Spleen (tissue), 7 donors: ENCODE results near the gene SYNJ1.

Experiments used
- CTCF ChIP-seq, 11 experiments: fragments of 200-600 bp in 7 of 11; fragments of 450-650 bp in 4 of 11; sonication (generic) in 4 of 11; IDR thresholded peaks in 8 of 11; conservative IDR thresholded peaks in 3 of 11; 1 replicate in 7 of 11; 2 replicates in 4 of 11; pipeline versions ENCODE4 v1.4.0 to v1.8.0; 2016 to 2021; ENCODE audit warnings: antibody characterized with exemption in 11 of 11, inconsistent platforms in 4 of 11, mild to moderate bottlenecking in 1 of 11
- POLR2A ChIP-seq, 3 donors: fragments of 450-650 bp; IDR thresholded peaks; one replicate each; pipeline ENCODE4 v1.5.1; 2017; ENCODE audit warnings: antibody characterized with exemption in 3 of 3, mild to moderate bottlenecking in 1 of 3
- donor health status: DM: no; HTN: no; CAD: no; lungs with moderate emphysema.
- donor health status: DM: no; HTN: no; CAD: no.
- donor health status: DM: no; HTN: no; CAD: no.

DNA sequence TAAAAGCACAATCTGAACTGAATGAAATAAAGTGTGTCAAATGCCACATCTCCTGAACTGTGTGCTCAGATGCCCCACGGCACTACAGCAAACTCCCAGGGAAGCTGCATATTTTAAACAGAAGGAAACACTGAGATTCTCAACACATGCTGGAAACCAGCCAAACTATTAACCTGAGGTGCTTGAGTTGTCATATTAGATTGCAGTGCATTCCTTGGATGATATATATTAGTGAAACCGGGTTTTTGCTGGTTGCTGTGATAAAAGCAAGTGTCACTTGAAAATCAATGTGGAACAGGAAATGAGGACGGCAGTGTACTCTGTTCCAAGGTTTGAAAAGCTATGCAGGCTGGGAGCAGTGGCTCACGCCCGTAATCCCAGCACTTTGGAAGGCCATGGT, 8.7 kb downstream of the SYNJ1 start:
- TF ChIP-seq POLR2A (IDR thresholded peaks at IDR 0.05) (no peak), CTCF (IDR thresholded peaks at IDR 0.05 in 8 of 11, conservative IDR thresholded peaks at IDR 0.05 in 3 of 11) (no peak)
